PFSK-1 (cell line): Measurements from ENCODE around the gene GCSAM.

Experiments used
- POLR2AphosphoS5 ChIP-seq: IDR thresholded peaks from 2 replicates; pipeline ENCODE4 v1.6.1; 2012; ENCODE audit warnings: low read depth, mild to moderate bottlenecking, control low read depth, low read length, moderate library complexity
- REST ChIP-seq, 2 experiments: IDR thresholded peaks; 2 replicates each; pipeline versions ENCODE4 v1.6.1 to v1.8.0; 2011 to 2012; ENCODE audit warnings: low read depth in 2 of 2, low read length in 2 of 2, control low read depth in 1 of 2, inconsistent platforms in 1 of 2, mild to moderate bottlenecking in 1 of 2, moderate library complexity in 1 of 2; ENCODE audit not compliant: insufficient read depth in 1 of 2
- SIN3A ChIP-seq: IDR thresholded peaks from 2 replicates; pipeline ENCODE4 v1.6.1; 2012; ENCODE audit warnings: mild to moderate bottlenecking, low read length, moderate library complexity, borderline replicate concordance; ENCODE audit not compliant: insufficient read depth
- TAF1 ChIP-seq: IDR thresholded peaks from 2 replicates; pipeline ENCODE4 v1.6.1; 2012; ENCODE audit warnings: low read length, control low read depth, borderline replicate concordance; ENCODE audit not compliant: insufficient read depth

GRCh38 chr3:112089956-112090886 lies 42.8 kb downstream of the GCSAM start:
- TF ChIP-seq REST (IDR thresholded peaks at IDR 0.05; ENCODE audit: insufficient read depth in 1 of 2, low read depth in 2 of 2, low read length in 2 of 2) (no peak), POLR2AphosphoS5 (no peak), SIN3A (no peak), TAF1 (no peak)
